AG10803 (cell line): ENCODE measurements around the gene ZC3H4.
A peak's percentile ranks its signal among the peaks of the same experiment; 100 is the strongest.
"Not testable (repeated sequence)": the region's sequence is repeated elsewhere in the genome, so short reads cannot be mapped to it uniquely, and the experiment has no call there.

ENCODE experiments used
- DNase-seq: peaks from one replicate; pipeline ENCODE4 v3.0.0; 2010; ENCODE audit warnings: low read depth
- H3K4me3 ChIP-seq: 2 replicates; pipeline ENCODE4 v1.5.1; 2011; ENCODE audit warnings: mild to moderate bottlenecking, low read length, control low read depth
- TF ChIP-seq, protein P1 (sequence below): conservative IDR thresholded peaks from 2 replicates; pipeline ENCODE4 v1.5.1; 2011; ENCODE audit warnings: mild to moderate bottlenecking, low read length, control low read depth, inconsistent platforms

Gene ZC3H4

GRCh38 chr19:47144630-47145029, 31.1 kb upstream of the ZC3H4 start:
- H3K4me3 ChIP-seq, result no peak overlapping the region
- DNase-seq, result no peak
- TF ChIP-seq, protein P1, sequence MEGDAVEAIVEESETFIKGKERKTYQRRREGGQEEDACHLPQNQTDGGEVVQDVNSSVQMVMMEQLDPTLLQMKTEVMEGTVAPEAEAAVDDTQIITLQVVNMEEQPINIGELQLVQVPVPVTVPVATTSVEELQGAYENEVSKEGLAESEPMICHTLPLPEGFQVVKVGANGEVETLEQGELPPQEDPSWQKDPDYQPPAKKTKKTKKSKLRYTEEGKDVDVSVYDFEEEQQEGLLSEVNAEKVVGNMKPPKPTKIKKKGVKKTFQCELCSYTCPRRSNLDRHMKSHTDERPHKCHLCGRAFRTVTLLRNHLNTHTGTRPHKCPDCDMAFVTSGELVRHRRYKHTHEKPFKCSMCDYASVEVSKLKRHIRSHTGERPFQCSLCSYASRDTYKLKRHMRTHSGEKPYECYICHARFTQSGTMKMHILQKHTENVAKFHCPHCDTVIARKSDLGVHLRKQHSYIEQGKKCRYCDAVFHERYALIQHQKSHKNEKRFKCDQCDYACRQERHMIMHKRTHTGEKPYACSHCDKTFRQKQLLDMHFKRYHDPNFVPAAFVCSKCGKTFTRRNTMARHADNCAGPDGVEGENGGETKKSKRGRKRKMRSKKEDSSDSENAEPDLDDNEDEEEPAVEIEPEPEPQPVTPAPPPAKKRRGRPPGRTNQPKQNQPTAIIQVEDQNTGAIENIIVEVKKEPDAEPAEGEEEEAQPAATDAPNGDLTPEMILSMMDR, result no peak

- TF ChIP-seq, protein P1, result no peak
- no peak for DNase-seq
- H3K4me3 ChIP-seq, result no peak overlapping the region
Observed at GRCh38 chr19:47143322-47144073, 29.9 kb upstream of the ZC3H4 start.

- no peak overlapping the region for H3K4me3 ChIP-seq
- TF ChIP-seq, protein P1, result no peak
- peak; percentile 57 for DNase-seq
Observed at GRCh38 chr19:47142779-47143178, 29.2 kb upstream of the ZC3H4 start.

- no peak for DNase-seq
- TF ChIP-seq, protein P1, result no peak
- no peak overlapping the region for H3K4me3 ChIP-seq
Observed at GRCh38 chr19:47141695-47142094, 28.1 kb upstream of the ZC3H4 start.

GRCh38 chr19:47141252-47141651, 27.7 kb upstream of the ZC3H4 start:
- H3K4me3 ChIP-seq, result not testable (repeated sequence)
- peak; percentile 76 for DNase-seq

DNA sequence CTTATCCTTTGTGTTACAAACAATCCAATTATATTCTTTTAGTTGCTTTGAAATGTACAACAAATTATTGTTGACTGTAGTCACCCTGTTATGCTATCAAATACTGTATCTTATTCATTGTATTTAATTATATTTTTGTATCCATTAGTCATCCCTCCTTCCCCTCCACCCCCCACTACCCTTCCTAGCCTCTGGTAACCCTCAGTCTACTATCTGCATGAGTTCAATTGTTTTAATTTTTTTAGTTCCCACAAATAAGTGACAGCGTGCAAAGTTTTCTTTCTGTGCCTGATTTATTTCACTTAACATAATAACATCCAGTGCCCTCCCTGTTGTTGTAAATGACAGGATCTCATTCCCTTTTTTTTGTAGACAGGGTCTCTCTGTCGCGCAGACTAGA, 21.6 kb upstream of the ZC3H4 start:
- no peak for DNase-seq
- TF ChIP-seq, protein P1, result no peak
- H3K4me3 ChIP-seq, result no peak overlapping the region

GRCh38 chr19:47134545-47134944, 21.0 kb upstream of the ZC3H4 start:
- no peak overlapping the region for H3K4me3 ChIP-seq
- TF ChIP-seq, protein P1, result no peak
- DNase-seq, result no peak

DNA sequence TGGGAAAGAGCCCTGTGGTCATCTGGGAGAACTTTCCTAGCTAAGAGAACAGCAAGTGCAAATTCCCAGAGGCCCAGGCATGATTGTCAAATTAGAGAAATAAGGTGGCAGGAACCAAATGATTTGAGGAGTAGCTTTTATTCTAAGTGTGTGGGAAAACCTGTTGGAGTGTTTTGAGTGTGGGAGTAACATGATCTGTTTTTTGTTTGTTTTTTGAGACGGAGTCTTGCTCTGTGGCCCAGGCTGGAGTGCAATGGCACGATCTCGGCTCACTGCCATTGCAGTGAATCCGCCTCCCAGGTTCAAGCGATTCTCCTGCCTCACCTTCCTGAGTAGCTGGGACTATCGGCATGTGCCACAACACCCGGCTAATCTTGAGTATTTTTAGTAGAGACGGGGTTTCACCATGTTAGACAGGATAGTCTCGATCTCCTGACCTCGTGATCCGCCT, 19.5 kb upstream of the ZC3H4 start:
- no peak overlapping the region for H3K4me3 ChIP-seq
- no peak for DNase-seq
- TF ChIP-seq, protein P1, result no peak
